ENCODE measurements around the gene COMP.

DNA sequence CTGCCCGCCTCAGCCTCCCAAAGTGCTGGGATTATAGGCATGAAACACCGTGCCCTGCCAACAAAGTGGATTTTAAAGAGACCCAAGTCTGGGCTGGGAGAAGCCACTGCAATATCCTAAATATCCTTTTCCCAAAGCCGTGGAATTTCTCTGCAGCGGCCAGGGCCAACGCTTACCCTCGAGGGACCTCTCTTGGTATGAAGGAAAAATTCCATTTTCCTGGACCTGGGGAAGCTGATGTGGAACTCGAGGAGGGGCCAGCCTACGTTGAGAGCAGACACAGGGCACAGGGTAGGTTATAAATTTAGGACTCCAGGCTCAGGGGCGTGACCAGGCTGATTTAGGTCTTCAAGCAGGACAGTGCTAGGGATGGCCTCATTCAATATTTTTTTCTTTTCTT lies 23.0 kb upstream of the COMP start:
- TF ChIP-seq YY1 (IDR thresholded peaks at IDR 0.05; ENCODE audit: insufficient read depth, insufficient read length) = no peak
- TF ChIP-seq ZNF274 (IDR thresholded peaks at IDR 0.05; ENCODE audit: low read depth, low read length) = no peak
- TF ChIP-seq SUZ12 (IDR thresholded peaks at IDR 0.05; ENCODE audit: extremely low read depth, insufficient read depth, insufficient read length) = no peak

All from NT2/D1 (cell line).